HG02852 (cell line): ENCODE measurements around the gene MLLT10.

Experiments used
- ATAC-seq: cut with Tn5 transposase; IDR thresholded peaks from one replicate; pipeline ENCODE4 v1.9.1; 2021; ENCODE audit warnings: mild to moderate bottlenecking, moderate library complexity; ENCODE audit not compliant: unreplicated experiment

MLLT10 gene

GRCh38 chr10:21727452-21728168 lies 193.6 kb downstream of the MLLT10 start:
- no peak for ATAC-seq

DNA sequence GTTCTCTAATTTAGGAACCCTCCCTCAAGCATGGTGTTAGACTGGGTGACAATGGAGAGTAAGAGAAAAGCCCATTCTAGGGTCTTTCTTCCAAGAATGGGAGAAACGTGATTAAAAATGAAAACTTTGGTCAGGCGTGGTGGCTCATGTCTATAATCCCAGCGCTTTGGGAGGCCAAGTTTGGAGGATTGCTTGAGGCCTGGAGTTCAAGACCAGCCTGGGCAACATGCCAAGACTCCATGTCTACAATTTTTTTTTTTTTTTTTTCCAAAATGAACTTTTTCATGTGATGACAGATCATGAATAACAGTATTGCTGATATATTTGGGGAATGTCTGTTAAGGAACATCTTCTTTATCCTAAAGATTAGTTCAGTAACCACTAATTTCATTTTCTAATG lies 194.6 kb downstream of the MLLT10 start:
- ATAC-seq, result no peak

GRCh38 chr10:21732067-21732772 lies 198.2 kb downstream of the MLLT10 start:
- peak; percentile 83 for ATAC-seq

DNA sequence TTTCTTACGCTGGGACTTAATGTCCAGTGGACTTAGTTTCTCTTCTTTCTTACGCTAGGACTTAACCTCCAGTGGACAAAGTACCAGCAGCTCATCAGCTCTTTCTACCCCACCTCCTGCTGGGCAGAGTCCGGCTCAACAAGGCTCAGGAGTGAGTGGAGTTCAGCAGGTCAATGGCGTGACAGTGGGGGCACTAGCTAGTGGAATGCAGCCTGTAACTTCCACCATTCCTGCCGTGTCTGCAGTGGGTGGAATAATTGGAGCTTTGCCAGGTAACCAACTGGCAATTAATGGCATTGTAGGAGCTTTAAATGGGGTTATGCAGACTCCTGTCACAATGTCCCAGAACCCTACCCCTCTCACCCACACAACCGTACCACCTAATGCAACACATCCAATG lies 199.7 kb downstream of the MLLT10 start:
- ATAC-seq, result no peak

DNA sequence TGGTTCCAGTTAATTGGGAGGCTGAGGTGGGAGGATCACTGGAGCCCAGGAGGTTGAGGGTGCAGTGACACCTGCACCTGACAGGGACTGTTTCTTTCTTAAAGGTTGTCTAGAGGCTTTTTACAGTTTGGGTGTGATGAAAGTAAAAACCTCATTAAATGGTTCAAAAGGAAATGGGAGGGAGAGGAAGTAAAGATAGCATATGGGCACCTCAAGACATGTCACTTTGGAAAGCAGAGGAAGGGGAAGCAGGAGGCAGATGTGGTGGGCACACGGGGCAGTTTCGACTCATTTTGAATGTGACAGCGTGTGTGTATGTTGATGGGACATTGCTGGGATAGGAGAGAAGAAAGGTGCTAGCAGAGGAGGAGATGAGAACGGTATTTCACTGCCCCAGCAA lies 203.1 kb downstream of the MLLT10 start:
- no peak for ATAC-seq

DNA sequence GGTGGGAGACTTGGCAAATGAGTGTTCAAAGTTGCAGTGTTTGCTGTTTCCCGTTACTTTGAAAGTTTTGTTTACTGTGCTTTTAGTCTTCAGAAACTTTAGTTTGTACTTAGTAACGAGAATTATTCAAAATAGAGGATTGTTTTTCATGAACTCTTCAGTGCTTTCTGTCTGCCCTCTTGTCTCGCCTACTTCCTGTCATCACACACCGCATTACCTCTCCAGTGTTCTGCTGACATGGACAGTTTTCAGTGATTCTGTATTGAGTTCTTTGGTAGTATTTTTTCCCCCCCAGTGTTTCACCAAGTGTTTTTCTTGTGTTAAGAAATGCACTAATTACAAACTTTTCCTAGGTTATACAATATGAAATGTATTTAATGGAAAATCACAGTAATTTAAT lies 207.0 kb downstream of the MLLT10 start:
- no peak for ATAC-seq

DNA sequence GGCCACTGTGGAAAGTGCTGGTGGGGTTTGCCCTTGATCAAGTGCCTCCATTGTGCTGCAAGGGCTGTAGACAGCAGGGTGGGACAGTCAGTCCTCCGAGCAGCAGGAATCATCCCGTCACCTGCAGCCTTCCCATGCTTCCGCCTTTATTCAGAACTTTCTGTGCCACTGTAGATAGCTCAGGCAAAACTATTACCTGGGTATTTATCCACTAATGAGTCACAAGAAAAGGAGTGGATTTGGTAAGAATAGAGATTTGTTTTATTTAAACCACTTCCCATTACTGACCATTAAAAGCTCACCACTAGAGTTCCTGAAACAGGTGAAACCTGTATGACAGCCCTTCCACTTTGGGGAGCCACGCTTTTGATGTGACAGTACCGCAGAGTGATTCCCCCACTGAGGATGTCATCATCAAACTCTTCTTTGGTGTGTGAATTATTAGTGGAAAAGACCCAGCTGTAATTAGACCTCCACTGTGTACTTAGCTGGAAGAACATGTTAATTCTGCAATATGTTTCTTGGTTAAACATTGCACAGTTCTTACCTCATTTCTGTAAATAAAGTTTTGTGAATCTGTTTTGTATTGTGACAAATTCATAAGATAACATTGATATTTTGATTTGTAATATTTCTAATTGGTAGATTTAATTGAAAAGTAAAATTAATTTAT lies 208.8 kb downstream of the MLLT10 start:
- no peak for ATAC-seq

DNA sequence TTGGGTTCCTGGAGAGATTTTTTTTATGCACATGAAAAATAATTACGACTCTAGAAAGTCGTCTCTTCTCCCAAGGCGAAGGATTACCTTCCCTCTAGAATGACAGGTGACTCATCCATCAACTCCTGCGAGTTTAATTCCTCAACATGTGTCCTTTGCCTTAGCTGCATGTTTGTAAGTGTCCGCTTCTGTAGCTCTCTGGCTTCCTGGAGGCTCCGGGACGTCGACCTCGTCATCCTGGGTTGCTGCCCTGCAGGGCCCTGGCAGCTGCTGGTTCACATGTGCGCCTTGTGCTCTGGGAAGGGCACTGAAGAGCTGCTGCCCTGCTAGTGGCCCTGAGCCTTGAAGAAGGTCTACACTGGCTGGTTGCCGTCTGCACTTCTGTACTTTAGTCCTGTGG lies 210.2 kb downstream of the MLLT10 start:
- no peak for ATAC-seq

DNA sequence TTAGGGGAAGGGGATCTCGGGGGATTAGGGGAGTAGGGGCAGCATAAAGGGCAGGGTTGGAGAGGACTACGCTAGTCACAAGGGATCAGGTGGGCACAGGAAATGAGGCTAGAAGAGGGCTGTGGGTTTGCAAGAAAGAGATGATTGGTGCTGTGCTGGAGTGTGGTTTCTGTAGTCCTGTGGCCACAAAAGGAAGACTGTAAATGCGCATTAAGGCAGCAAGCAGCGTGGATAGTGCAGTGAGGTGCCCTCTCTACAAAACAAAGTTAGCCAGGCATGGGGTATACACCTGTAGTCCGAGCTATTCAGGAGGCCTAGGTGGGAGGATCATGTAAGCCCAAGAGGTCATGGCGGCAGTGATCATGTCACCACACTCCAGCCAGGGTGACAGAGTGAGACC lies 212.1 kb downstream of the MLLT10 start:
- no peak for ATAC-seq

GRCh38 chr10:21747809-21748208 lies 213.8 kb downstream of the MLLT10 start:
- no peak for ATAC-seq

- no peak for ATAC-seq
Measured at GRCh38 chr10:21749788-21750187, 215.8 kb downstream of the MLLT10 start.

DNA sequence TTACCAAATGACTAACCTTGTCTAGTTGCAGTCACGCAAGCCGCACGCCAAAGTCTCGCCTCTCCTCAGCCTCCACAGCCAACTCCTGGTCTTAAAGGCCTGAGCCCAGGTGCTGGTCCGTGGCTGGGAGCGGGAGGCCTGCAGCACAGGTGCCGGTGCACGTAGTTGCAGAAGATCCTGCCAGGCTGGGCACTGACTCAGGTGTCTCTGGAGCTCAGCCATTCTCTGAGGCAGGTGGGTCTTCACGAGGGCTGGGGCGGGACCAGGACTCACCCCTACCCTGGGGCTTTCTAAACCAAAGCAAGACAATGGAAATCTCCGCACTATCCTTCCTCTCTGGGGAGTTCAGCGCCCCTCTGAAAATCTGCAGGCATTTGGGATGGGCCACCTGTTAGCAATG lies 216.4 kb downstream of the MLLT10 start:
- ATAC-seq, result no peak

DNA sequence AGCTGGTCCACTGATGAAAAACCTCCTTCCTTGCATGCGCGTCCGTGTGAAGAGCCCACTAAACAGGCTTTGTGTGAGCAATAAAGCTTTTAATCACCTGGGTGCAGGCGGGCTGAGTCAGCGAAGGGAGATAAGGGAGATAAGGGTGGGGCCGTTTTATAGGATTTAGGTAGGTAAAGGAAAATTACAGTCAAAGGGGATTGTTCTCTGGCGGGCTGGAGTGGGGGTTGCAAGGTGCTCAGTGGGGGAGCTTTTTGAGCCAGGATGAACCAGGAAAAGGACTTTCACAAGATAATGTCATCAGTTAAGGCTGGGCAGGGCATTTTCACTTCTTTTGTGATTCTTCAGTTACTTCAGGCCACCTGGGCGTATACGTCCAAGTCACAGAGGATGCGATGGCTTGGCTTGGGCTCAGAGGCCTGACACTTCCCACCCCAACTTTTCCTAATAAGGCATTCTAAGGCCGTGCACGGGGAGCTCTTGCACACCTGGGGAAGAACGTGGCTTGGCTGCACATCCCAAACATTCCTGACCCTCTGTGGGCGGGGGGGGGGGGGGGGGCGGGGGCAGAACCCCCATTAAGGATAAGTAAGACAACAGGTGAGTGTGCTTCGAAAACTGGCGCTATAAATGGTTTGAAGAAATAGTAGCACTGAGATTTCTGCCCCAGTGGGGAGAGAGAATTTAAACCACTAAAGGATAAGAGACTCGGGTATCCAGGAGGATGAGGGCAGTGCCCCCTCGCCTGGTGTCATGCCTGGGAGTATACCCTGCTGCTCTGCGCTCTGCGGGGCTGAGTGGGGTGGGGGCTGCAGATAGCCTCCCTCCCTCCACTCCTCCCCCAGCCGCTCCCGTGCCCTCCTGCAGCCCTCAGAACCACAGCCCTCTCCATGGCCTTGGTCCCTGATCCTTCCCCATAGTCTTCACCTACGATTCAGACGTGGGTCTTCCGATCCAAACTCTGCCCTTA lies 217.6 kb downstream of the MLLT10 start:
- no peak for ATAC-seq

DNA sequence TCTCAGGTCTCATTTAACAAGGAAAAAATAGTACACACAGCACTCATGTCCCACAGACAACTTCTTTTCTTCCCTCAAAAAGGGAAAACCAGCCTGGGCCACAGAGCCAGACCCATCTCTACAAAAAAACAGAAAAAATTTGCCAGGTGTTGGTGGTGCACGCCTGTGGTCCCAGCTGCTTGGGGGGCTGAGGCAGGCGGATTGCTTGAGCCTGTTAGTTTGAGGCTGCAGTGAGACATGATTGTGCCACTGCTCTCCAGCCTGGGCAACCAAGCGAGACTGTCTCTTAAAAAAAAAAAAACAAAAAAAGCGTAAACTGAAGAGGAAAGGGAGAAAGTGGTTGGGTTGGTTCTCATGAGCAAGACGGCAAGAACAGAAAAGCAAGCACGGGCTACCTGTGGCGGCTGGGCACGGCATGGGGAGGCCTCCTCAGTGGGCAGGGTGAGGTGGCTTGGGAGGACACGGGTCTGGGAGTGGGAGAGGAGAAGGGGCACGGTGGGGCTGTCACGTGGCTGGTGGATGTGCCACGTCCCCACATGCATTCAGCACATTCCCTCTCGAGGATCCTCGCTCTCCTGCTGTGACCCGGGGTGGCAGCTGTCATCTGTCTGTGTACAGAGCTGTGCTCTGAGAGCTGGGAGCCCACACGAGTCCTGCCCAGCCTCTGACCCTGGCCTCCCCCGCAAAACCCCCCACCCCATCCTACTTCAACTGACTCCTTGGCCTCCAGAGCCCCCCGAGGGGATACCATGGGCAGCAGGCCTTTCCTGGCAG lies 219.7 kb downstream of the MLLT10 start:
- no peak for ATAC-seq

DNA sequence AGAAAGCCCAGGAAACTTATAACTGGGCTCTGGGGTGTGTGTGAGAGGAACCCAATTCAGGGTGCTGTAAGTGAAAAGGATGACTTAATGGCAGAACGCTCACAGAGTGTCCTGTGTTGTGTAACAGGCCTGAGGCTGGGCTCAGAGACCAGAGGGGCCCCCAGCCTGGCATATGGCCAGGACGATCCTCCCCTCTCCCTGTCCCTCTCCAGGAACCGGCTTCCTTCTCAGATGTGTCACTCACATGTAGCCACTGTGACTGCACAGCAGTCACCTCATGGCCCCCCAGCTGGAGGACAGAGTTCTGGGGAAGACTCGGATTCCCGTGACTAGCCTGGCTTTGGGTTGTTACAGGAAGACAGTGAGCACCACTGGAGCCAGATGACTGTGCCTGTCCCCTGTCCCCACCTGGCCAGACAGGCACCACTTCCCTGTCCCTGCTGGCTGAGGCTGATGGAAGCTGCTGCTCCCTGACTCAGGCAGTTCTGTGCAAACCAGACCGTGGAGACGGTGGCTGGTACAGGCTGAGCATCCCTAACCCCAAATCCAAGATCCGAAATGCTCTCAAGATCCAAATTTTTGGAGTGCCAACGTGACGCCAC lies 220.5 kb downstream of the MLLT10 start:
- ATAC-seq, result no peak

GRCh38 chr10:21756707-21757106 lies 222.7 kb downstream of the MLLT10 start:
- no peak for ATAC-seq

GRCh38 chr10:21757185-21757901 lies 223.3 kb downstream of the MLLT10 start:
- ATAC-seq, result no peak

DNA sequence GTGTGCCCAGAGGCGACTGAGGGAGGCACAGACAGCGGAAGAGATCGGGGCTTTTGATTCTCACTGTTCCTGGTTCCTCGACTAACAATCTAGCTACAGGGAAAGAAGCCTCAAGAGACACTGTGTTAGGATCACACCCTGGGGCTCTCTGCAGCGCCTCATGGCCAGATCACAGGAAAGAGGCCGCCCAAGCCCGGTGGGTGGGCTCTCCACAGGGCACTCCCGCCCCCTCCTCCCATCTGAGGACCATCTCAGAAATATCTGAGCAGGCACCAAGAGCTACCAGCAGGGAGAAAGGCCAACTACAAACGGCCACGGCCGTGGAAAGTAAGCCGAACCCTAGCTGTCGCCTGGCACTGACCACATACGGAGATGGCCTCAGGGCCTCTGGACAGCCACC lies 224.2 kb downstream of the MLLT10 start:
- ATAC-seq, result no peak

- no peak for ATAC-seq
Measured at GRCh38 chr10:21758696-21759095, 224.7 kb downstream of the MLLT10 start.
